Neural progenitor cell (in vitro differentiated cells): Measurements from ENCODE around the gene WDR48.

ENCODE experiments used
- EZH2phosphoT487 ChIP-seq: fragments of 200-600 bp; sonication (generic); IDR thresholded peaks from 2 replicates; pipeline ENCODE4 v1.6.1; 2017; ENCODE audit warnings: antibody characterized with exemption
- TF ChIP-seq, protein P1 (sequence below): fragments of 200-600 bp; sonication (generic); IDR thresholded peaks from 2 replicates; pipeline ENCODE4 v1.5.1; 2017; ENCODE audit warnings: antibody characterized with exemption, mild to moderate bottlenecking

- TF ChIP-seq, protein P1, sequence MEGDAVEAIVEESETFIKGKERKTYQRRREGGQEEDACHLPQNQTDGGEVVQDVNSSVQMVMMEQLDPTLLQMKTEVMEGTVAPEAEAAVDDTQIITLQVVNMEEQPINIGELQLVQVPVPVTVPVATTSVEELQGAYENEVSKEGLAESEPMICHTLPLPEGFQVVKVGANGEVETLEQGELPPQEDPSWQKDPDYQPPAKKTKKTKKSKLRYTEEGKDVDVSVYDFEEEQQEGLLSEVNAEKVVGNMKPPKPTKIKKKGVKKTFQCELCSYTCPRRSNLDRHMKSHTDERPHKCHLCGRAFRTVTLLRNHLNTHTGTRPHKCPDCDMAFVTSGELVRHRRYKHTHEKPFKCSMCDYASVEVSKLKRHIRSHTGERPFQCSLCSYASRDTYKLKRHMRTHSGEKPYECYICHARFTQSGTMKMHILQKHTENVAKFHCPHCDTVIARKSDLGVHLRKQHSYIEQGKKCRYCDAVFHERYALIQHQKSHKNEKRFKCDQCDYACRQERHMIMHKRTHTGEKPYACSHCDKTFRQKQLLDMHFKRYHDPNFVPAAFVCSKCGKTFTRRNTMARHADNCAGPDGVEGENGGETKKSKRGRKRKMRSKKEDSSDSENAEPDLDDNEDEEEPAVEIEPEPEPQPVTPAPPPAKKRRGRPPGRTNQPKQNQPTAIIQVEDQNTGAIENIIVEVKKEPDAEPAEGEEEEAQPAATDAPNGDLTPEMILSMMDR: no peak
- no peak for TF ChIP-seq EZH2phosphoT487
Observed at GRCh38 chr3:39022286-39022630, 29.6 kb upstream of the WDR48 start.
